ENCODE data around the gene ATP2A1. TPM values are rescaled to one million over a fixed set of nuclear protein-coding genes. Genes with fewer than 3 reads are reported as not detected.
"Not testable (repeated sequence)": the region's sequence is repeated elsewhere in the genome, so short reads cannot be mapped to it uniquely, and the experiment has no call there.

The ATP2A1 gene
- total RNA-seq, 1 experiment from 2014 or later = not detected

DNA sequence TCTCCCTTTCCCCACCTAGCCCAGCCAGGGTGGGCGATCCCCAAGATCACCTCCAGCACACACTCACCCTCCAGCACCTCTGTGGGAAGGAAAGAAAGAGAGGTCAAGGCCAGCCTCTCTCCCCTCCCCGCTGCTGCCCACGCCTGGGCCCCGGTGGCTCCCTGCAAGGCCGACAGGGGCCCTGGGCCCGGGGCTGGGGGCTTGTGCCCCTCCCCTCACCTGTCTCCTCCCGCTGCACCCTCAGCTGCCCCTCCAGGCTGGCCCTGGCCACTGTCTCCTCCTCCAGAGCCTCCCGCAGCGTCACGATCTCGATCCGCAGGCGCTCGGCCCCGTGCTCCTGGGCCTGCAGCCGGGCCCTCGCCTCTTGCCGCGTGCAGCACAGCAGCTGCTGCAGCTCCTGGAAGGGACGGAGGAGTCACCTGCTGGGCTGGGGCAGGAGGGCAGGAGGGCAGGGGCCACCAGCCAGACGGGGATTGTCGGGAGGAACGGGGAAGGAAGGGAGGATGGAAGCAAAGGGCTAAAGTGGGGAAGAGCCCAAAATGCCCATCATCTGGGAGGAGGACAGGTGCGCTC lies 27.6 kb downstream of the ATP2A1 start:
- no peak for DNase-seq (ENCODE audit: low read depth)

DNA sequence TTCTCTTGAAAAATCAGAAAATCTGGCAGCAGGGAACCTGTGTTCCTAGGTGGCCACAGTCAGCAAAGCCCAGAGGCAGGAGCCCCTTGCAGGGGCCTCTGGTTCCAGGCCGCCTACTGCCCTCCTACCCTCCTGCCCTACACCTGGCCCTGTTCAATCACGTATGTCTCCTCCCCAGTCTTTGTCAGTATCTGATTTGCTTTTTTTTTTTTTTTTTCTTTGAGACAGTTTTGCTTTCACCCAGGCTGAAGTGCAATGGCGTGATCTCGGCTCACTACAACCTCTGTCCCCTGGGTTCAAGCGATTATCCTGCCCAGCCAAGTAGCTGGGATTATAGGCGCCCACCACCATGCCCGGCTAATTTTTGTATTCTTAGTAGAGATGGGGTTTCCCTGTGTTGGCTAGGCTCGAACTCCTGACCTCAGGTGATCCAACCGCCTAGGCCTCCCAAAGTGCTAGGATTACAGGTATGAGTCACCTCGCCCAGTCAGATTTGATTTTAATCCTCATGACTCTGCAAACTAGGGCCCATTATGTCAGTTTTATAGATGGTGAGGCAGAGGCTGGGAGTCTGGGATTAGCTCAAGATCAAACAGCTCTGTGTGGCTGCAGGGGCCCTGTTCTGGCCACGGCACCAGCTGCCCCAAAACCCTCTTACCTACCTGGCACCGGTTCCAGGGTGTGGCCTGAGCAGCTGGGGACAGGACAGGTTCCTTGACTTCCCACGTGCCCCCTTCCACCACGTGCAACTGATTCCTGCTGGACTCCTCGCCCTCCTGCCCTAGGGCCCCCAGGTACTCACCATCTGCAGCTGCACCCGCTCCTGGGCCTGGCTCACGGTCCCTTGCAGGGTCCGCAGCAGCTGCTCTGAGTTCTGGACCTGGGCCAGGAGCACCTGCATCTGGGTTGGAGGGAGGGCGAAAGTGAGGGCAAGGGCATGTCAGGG lies 32.1 kb downstream of the ATP2A1 start:
- peak; percentile 61 for DNase-seq (ENCODE audit: low read depth)

DNA sequence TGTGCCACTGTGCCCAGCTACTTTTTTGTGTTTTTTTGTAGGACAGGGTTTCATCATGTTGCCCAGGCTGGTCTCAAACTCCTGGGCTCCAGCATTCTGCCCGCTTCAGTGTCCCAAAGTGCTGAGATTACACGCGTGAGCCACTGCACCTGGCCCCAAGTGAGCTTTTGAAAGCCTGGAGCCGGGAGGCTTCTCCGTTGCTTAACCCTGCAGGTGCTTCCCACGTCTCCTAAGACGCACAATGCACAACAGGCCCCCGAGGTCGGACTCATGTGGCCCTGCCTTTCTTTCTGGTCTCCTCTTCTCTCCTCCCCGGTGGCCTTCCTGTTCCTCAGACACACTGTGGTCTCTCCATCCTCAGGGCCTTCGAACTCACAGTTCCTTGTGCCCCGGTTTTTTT lies 34.3 kb downstream of the ATP2A1 start:
- no peak for DNase-seq (ENCODE audit: low read depth)

DNA sequence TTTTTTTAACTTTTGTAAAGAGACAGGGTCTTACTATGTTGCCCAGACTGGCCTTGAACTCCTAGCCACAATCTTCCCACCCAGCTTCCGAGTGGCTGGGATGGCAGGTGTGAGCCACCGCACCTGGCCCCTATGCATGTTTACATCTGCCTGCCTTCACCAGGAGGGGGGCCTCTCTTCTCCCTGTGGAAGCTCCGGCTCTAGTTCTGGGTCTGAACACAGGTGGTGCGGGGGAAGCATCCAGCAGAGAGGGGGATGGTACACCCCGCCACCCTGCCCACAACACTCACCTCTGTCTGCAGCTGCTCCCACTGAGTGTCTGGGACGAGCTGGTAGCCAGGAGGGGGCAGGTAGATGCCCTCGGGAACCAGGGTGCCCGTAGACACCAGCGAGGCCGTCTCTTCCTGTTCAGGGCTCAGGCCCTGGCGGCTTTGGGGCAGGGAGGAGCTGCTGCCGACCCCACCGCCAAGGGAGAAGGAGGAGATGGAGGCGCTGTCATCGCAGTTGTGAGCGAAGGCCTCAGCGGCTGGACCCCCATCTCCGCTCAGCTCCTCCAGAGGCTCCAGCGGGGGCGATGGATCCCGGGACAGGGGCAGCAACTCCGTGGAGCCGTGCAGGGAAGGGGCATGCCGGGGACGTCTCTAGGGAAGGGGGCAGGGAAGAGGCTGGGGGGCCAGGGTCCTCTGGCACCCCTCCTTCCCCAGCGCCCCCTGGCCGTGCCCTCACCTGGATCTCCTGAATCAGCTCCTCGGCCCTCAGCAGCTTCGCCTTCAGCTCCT lies 35.8 kb downstream of the ATP2A1 start:
- no peak for DNase-seq (ENCODE audit: low read depth)

GRCh38 chr16:28915181-28915580 lies 36.9 kb downstream of the ATP2A1 start:
- peak; percentile 61 for DNase-seq (ENCODE audit: low read depth)

DNA sequence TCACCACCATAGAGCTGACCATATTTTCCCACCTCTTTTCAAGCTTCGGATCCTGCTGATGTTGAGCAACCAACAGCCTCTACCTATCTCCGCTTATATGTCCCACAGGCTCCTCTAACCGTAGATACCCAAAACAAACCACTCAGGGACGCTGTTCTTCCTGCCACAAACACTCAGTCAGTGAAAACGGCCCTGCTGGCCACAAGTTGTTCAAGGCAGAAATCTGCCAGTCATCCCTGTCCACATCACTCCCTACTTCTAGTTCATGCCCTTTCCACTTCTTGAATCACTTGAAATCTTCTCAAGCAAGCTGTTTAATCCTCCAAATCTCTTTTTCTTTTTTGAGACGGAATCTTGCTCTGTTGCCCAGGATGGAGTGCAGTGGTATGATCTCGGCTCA lies 38.8 kb downstream of the ATP2A1 start:
- DNase-seq (ENCODE audit: low read depth) = no peak

GRCh38 chr16:28918698-28919097 lies 40.4 kb downstream of the ATP2A1 start:
- DNase-seq (ENCODE audit: low read depth) = no peak

GRCh38 chr16:28923231-28923587 lies 44.9 kb downstream of the ATP2A1 start:
- DNase-seq (ENCODE audit: low read depth) = no peak

GRCh38 chr16:28923652-28924398 lies 45.5 kb downstream of the ATP2A1 start:
- no peak for DNase-seq (ENCODE audit: low read depth)

- DNase-seq (ENCODE audit: low read depth) = no peak
These were observed 46.1 kb downstream of the ATP2A1 start for GRCh38 chr16:28924399-28924761.

DNA sequence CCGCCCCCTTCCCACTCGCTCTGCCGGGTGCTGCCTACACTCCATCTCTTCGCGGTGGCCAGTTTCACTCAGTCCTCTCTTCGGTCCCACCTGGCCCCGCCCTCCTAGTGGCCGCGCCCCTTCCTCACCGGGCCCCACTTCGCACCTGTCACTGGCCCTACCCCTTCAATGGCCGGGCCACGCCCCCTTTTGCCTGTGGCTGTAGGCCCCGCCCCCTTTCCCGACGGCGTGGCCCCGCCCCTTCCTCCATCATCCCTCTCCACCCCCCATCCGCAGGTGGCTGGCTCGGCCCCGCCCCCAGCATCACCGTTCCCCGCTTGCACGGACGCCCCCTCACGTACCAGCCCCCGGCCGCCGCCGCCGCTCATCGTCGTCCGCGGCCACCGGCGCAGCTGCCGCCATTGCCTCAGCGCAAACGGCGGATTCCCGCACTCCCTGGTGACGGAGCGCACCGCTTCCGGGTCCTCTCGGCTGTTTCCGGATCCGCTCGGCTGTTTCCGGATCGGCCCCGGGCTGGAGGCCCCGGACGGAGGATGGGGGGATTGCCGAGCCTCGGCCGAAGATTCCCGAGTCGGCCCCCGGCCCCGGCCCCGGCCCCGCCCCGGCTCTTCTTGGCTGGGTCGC lies 46.6 kb downstream of the ATP2A1 start, which contains the start of gene RABEP2:
Gene RABEP2, minus strand, starts transcription at position 477 of the 624 bp plus-strand sequence. Its CDS starts 75 bp downstream, at position 402.
- peak; percentile 86 for DNase-seq (ENCODE audit: low read depth)

DNA sequence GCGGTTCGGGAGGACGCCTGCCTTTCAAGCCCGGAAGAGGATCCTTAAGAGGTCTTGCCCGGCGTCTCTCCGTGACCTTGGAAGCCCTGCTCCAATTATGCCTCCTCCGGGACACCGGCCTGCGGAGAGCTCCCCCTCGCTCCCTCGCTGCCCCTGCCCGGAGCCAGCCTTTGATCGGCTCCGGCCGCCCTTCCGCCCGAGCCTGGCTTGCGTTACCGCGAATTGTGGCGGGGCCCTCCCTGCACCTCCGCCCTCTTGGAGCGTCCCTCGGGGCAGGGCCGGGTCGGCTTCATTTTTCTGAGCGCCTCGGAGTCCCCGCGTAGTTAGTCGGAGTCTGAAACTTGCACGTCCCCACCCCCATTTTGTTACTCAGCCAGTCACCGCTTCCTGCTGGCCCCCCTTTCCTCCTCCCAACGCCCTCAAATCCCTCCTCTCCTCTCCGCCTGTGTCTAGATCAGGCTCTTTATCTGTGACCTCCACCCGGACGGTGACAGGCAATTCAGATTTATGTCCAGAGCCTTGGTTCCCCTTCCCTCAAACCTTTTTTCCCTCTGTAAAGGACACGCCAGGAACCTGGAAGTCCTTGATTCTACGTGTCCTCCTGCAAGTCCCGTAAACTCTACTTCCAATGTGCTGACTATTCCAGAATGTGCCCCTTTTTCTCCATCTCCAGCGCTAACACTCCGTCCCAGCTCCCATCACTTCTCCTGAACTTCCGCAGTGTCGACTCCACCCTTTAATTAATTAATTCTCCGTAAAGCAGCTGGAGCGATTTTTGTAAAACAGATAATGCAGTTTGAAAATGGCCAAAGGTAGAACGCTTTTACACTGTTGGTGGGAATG lies 47.3 kb downstream of the ATP2A1 start:
- peak; percentile 87 for DNase-seq (ENCODE audit: low read depth)

- DNase-seq (ENCODE audit: low read depth) = not testable (repeated sequence)
These were observed 48.0 kb downstream of the ATP2A1 start for GRCh38 chr16:28926284-28926683.

GRCh38 chr16:28927815-28928214 lies 49.5 kb downstream of the ATP2A1 start:
- DNase-seq (ENCODE audit: low read depth) = no peak

GRCh38 chr16:28930203-28930602 lies 51.9 kb downstream of the ATP2A1 start:
- no peak for DNase-seq (ENCODE audit: low read depth)

DNA sequence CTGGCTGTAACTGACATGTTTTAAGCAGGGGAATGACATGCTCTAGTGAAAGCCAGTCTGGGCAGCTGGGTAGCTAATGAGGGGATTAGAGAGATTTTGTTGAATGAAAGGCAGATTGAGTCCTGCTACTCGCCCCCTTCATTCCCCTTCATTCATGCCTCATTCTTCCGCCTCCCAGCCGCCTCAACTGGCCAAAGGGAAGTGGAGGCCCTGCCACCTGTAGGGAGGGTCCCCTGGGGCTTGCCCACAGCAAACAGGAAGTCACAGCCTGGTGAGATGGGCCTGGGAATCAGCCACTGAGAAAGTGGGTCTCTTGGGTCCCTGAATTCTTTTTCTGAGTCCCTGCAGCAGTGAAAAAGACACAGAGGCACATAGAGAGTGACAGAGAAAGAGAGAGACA lies 52.4 kb downstream of the ATP2A1 start:
- DNase-seq (ENCODE audit: low read depth) = no peak

- DNase-seq (ENCODE audit: low read depth) = no peak
These were observed 53.5 kb downstream of the ATP2A1 start, which contains the start of gene CD19 for GRCh38 chr16:28931801-28932225. CD19 (plus strand) TSS chr16:28931971; CDS start chr16:28932001, 30 bp downstream.

DNA sequence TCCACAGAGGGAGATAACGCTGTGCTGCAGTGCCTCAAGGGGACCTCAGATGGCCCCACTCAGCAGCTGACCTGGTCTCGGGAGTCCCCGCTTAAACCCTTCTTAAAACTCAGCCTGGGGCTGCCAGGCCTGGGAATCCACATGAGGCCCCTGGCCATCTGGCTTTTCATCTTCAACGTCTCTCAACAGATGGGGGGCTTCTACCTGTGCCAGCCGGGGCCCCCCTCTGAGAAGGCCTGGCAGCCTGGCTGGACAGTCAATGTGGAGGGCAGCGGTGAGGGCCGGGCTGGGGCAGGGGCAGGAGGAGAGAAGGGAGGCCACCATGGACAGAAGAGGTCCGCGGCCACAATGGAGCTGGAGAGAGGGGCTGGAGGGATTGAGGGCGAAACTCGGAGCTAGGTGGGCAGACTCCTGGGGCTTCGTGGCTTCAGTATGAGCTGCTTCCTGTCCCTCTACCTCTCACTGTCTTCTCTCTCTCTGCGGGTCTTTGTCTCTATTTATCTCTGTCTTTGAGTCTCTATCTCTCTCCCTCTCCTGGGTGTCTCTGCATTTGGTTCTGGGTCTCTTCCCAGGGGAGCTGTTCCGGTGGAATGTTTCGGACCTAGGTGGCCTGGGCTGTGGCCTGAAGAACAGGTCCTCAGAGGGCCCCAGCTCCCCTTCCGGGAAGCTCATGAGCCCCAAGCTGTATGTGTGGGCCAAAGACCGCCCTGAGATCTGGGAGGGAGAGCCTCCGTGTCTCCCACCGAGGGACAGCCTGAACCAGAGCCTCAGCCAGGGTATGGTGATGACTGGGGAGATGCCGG lies 54.3 kb downstream of the ATP2A1 start:
- DNase-seq (ENCODE audit: low read depth) = no peak

GRCh38 chr16:28933171-28933570 lies 54.9 kb downstream of the ATP2A1 start:
- no peak for DNase-seq (ENCODE audit: low read depth)
